GM21360 (cell line): ENCODE data around the gene ARHGAP26.

Experiments
- ATAC-seq: cut with Tn5 transposase; IDR thresholded peaks from one replicate; pipeline ENCODE4 v1.9.1; 2021; ENCODE audit warnings: mild to moderate bottlenecking, moderate library complexity; ENCODE audit not compliant: unreplicated experiment

Gene ARHGAP26

GRCh38 chr5:143168921-143169810, 399.0 kb downstream of the ARHGAP26 start:
- ATAC-seq, result no peak

- no peak for ATAC-seq
Observed at GRCh38 chr5:143170104-143170503, 399.9 kb downstream of the ARHGAP26 start.

- no peak for ATAC-seq
Observed at GRCh38 chr5:143170977-143171376, 400.8 kb downstream of the ARHGAP26 start.

DNA sequence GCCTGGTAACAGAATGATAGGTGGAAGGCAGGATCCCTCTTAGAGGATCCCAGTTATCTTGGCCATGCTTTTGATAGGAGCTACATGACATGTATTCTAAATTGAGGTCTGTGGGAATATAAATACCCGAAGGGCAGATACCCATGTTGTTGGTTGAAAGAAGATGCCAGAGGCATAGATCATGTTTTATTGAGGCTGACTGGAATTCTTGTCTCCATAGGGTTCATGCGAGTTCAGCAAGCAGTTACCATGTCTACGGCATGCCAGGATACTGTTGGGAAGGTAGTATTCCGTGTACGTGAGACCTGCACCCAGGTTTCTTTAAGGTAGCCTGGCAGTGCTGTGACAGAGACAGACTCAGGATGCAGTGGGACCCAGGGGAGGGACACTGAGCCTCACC, 402.6 kb downstream of the ARHGAP26 start:
- ATAC-seq, result no peak

DNA sequence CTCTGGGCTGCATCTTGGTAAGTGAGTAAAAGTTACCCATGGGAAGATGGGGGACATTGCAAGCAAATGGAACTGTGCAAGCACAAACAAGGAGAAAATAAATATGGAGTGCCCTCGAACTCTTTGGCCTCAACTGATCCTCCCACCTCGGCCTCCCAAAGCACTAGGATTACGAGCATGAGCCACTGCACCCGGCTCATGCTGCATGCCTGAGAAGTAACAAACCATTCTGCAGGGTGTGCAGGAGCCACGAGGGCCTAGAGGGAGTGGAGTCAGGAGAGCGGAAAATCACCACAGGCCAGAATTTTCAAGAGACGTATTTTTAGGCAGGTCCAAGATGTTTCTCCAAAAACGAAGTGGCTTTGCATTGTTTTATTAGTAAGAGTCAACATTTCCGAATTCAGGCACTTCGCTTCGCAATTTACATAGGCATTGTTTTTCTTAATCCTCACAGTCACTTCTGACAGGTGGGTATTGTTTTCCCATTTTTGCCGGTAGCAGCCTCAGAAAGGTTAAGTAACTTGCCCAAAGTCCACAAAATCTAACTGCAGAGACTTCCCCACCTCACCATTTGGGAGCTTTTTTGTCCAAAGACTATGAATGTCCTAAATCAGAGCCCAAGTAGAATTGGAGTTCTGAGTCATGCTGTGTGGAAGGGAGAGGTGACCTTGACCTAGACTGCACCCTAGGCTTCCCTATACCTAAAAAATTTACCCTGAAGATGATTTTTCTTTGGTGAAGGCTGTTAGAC, 403.1 kb downstream of the ARHGAP26 start:
- ATAC-seq, result no peak

GRCh38 chr5:143174714-143175398, 404.7 kb downstream of the ARHGAP26 start:
- peak; percentile 74 for ATAC-seq

- no peak for ATAC-seq
Observed at GRCh38 chr5:143176048-143176447, 405.9 kb downstream of the ARHGAP26 start.

GRCh38 chr5:143177263-143177983, 407.2 kb downstream of the ARHGAP26 start:
- no peak for ATAC-seq

GRCh38 chr5:143179126-143179740, 409.1 kb downstream of the ARHGAP26 start:
- ATAC-seq, result no peak

GRCh38 chr5:143180751-143181150, 410.6 kb downstream of the ARHGAP26 start:
- no peak for ATAC-seq

- no peak for ATAC-seq
Observed at GRCh38 chr5:143181173-143181572, 411.0 kb downstream of the ARHGAP26 start.

GRCh38 chr5:143182106-143182505, 411.9 kb downstream of the ARHGAP26 start:
- no peak for ATAC-seq

DNA sequence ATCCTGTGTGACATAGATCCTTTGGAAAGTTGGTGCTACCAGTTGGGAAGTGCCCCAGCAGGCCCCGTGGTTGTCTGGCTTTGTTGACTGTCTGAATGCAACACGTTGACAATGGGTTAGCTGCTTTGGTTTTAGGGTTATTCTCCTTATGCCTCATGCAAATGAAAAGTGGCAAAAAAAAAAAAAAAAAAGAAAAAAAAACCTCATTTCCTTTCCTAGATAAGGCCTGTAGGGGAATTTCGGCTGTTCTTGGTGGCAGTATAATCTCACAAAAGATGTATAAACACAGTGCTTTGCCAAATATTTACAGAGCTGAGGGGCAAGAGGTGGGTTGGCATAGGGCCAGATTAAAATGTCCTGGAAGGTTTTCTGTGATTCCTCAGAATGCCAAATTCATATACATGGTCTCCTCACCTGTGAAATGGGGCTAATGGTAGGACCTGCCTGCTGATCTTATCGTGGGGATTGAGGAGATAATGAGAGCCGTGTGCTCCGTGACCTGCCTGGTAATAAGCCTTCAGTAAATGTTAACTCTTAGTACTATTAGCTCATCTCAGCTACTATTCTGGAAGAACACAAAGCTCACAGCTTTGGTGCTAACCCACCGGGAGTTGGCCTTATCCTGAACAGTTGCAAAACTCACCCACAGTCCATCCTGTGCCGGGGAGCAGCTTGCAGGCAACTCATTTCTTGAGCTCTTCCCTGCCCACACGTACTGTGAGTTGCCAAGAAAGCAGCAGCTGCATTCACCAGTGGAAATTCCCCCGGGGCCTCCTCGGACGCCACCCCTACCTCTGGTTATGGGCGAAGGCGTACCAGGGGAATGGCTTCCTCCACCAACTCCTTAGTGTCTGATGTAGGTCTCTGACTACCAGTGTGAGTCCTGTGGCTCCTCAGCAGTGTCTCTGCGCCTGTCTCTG, 413.0 kb downstream of the ARHGAP26 start:
- peak; percentile 70 for ATAC-seq

DNA sequence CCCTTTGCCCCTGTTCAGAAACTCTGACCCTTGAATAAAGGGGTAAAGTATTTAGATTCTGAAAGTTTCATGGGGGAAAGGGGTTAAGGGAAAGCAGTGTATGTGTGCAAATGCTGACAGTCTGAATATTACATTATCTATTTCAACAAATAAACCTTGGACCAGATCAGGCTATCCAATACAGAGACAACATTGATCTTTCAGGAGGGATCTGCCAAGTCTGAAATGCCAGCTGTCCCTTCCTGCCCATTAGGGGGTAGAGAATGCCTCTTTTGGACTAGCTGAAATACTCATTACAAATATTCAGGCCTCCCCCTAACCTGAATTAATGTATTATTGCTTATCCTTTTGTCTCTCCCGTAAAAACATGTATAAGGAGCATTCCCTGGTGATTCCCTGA, 413.8 kb downstream of the ARHGAP26 start:
- ATAC-seq, result no peak

DNA sequence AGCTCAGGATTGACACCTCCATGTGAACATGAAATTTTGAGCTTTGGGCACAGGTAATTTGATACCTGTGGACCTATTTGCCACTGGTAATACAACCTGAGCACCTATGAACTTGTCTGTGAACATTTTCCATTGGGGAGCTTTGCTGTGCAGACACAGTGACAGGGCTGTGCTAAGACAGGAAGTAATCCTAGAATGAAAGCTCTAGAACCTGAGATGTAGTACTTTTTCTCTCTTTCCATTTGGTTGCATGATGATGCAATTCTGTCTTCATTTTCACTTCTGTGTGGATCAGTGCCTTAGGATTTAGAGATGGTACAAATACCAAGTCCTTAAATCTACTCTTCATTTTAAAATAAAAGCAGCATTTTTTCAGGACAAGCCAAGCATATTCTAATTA, 416.4 kb downstream of the ARHGAP26 start:
- peak; percentile 30 for ATAC-seq

- no peak for ATAC-seq
Observed at GRCh38 chr5:143187495-143187894, 417.3 kb downstream of the ARHGAP26 start.

- no peak for ATAC-seq
Observed at GRCh38 chr5:143188083-143188482, 417.9 kb downstream of the ARHGAP26 start.

- no peak for ATAC-seq
Observed at GRCh38 chr5:143188692-143189091, 418.5 kb downstream of the ARHGAP26 start.

DNA sequence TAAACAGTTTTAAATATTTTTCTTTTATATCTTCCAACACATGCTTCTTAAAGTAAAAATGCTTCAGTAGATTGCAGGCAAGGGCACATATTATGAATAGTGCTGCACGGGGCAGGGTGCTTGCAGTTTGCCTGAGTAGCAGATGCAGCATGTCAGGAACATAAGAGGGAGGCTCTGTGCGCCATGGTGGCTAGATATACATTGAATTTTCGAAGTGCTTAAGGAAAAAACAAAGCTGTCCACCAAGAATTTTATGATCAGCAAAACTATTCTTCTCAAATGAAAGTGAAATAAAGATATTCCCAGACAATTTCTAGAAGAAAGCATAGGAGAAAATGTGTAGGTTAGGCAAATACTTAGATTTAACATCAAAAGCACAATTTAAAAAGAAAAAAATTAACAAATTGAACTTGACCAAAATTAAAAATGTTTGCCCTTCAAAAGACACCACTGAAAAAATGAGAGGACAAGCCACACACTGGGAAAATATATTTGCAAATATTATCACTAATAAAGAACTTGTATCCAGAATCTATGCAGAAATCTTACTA, 420.2 kb downstream of the ARHGAP26 start:
- ATAC-seq, result no peak
